Osteoblast (primary cell): ENCODE results near the gene LYRM2. TPM values are rescaled to one million over a fixed set of nuclear protein-coding genes. Genes with fewer than 3 reads are reported as not detected.

Source experiments
- DNase-seq: peaks from one replicate; pipeline ENCODE4 v3.0.0; 2011; ENCODE audit warnings: low spot score, mixed read lengths; ENCODE audit not compliant: insufficient read length; ENCODE audit errors: missing footprints
- H2AFZ ChIP-seq: 2 replicates; pipeline ENCODE4 v1.6.0; 2011; ENCODE audit warnings: mild to moderate bottlenecking, low read length
- H3K27ac ChIP-seq: 2 replicates; pipeline ENCODE4 v1.5.1; 2011; ENCODE audit warnings: mild to moderate bottlenecking, low read depth, low read length, moderate library complexity
- H3K27me3 ChIP-seq: 2 replicates; pipeline ENCODE4 v1.6.0; 2012; ENCODE audit warnings: mild to moderate bottlenecking, control low read depth, inconsistent platforms, low read length, moderate library complexity; ENCODE audit not compliant: insufficient read depth
- H3K36me3 ChIP-seq: 2 replicates; pipeline ENCODE4 v1.5.1; 2011; ENCODE audit warnings: mild to moderate bottlenecking, low read length, control low read depth, moderate library complexity; ENCODE audit not compliant: insufficient read depth
- H3K4me1 ChIP-seq: 2 replicates; pipeline ENCODE4 v1.5.1; 2011; ENCODE audit warnings: mild to moderate bottlenecking, low read length, control low read depth, moderate library complexity; ENCODE audit not compliant: insufficient read depth
- H3K4me2 ChIP-seq: 2 replicates; pipeline ENCODE4 v1.6.0; 2011; ENCODE audit warnings: mild to moderate bottlenecking, low read length; ENCODE audit not compliant: insufficient read depth
- H3K4me3 ChIP-seq: fragments of 200-600 bp; sonication (generic); 3 replicates; pipeline ENCODE4 v1.5.1; 2012; ENCODE audit warnings: mild to moderate bottlenecking, low read length, inconsistent platforms; ENCODE audit not compliant: insufficient read depth
- H3K79me2 ChIP-seq: 2 replicates; pipeline ENCODE4 v1.6.0; 2012; ENCODE audit warnings: mild to moderate bottlenecking, low read length, control low read depth, inconsistent platforms; ENCODE audit not compliant: insufficient read depth
- H3K9me3 ChIP-seq: 2 replicates; pipeline ENCODE4 v1.5.1; 2011; ENCODE audit warnings: low read depth, low read length, control low read depth
- H4K20me1 ChIP-seq: 2 replicates; pipeline ENCODE4 v1.6.0; 2012; ENCODE audit warnings: mild to moderate bottlenecking, low read length, control low read depth; ENCODE audit not compliant: insufficient read depth
- CTCF ChIP-seq: IDR thresholded peaks from 2 replicates; pipeline ENCODE4 v1.5.1; 2011; ENCODE audit warnings: mild to moderate bottlenecking, low read depth, low read length, moderate library complexity; ENCODE audit errors: extremely low read depth
- total RNA-seq: library from RNA; depleted of rRNA; stranded (reverse); fragments of >200 nt; gene quantifications from 2 replicates; pipeline ENCODE4 v1.2.3, GENCODE V29; 2012

Gene LYRM2
- total RNA-seq, 1 donor = 24.6 TPM

GRCh38 chr6:89566008-89566800 lies 72.3 kb downstream of the LYRM2 start:
- Histone ChIP-seq H2AFZ (no peak overlapping the region), H3K4me3 (no peak overlapping the region), H3K27me3 (peaks cover 13% of the 10 kb centered on the region), H4K20me1 (no peaks in the 10 kb centered on the region), H3K4me2 (no peak overlapping the region), H3K4me1 (no peaks in the 10 kb centered on the region), H3K27ac (no peak overlapping the region), H3K36me3 (no peaks in the 10 kb centered on the region), H3K9me3 (no peaks in the 10 kb centered on the region), H3K79me2 (no peaks in the 10 kb centered on the region)
- no peak for DNase-seq
- TF ChIP-seq CTCF = no peak

GRCh38 chr6:89564752-89565427 lies 73.7 kb downstream of the LYRM2 start:
- Histone ChIP-seq H3K9me3 (no peaks in the 10 kb centered on the region), H3K36me3 (no peaks in the 10 kb centered on the region), H3K27me3 (peaks cover 13% of the 10 kb centered on the region), H2AFZ (no peak overlapping the region), H4K20me1 (no peaks in the 10 kb centered on the region), H3K79me2 (no peaks in the 10 kb centered on the region), H3K27ac (no peak overlapping the region), H3K4me3 (no peak overlapping the region), H3K4me2 (no peak overlapping the region), H3K4me1 (no peaks in the 10 kb centered on the region)
- no peak for DNase-seq
- TF ChIP-seq CTCF = no peak

- no peaks in the 10 kb centered on the region for H3K79me2 ChIP-seq
- H4K20me1 ChIP-seq = no peaks in the 10 kb centered on the region
- H3K4me3 ChIP-seq = no peak overlapping the region
- DNase-seq = no peak
- no peaks in the 10 kb centered on the region for H3K4me1 ChIP-seq
- no peak overlapping the region for H3K27ac ChIP-seq
- H2AFZ ChIP-seq = no peak overlapping the region
- no peak overlapping the region for H3K4me2 ChIP-seq
- peaks cover 13% of the 10 kb centered on the region for H3K27me3 ChIP-seq
- H3K36me3 ChIP-seq = no peaks in the 10 kb centered on the region
- TF ChIP-seq CTCF = no peak
- no peaks in the 10 kb centered on the region for H3K9me3 ChIP-seq
These were observed 74.7 kb downstream of the LYRM2 start for GRCh38 chr6:89563866-89564265.
